GM21576 (cell line): Measurements from ENCODE around the gene VWA7.
"Not testable (repeated sequence)": the region's sequence is repeated elsewhere in the genome, so short reads cannot be mapped to it uniquely, and the experiment has no call there.

Experiments
- ATAC-seq: cut with Tn5 transposase; IDR thresholded peaks from one replicate; pipeline ENCODE4 v1.9.1; 2021; ENCODE audit warnings: mild to moderate bottlenecking, moderate library complexity; ENCODE audit not compliant: unreplicated experiment

The VWA7 gene

GRCh38 chr6:31801031-31801927, 24.2 kb upstream of the VWA7 start:
- ATAC-seq = not testable (repeated sequence)

GRCh38 chr6:31799781-31800180, 22.7 kb upstream of the VWA7 start:
- ATAC-seq = no peak

- no peak for ATAC-seq
Measured at GRCh38 chr6:31797588-31797987, 20.5 kb upstream of the VWA7 start.

- ATAC-seq = no peak
Measured at GRCh38 chr6:31796993-31797385, 19.9 kb upstream of the VWA7 start.

- peak; percentile 72 for ATAC-seq
Measured at GRCh38 chr6:31795616-31796298, 18.6 kb upstream of the VWA7 start, which contains the start of gene VARS1. Gene VARS1, minus strand, starts transcription at chr6:31795752. Its CDS starts 535 bp downstream, at chr6:31795217.

GRCh38 chr6:31794866-31795615, 17.9 kb upstream of the VWA7 start:
- ATAC-seq = peak; percentile 16

- no peak for ATAC-seq
Measured at GRCh38 chr6:31794294-31794865, 17.3 kb upstream of the VWA7 start.

- ATAC-seq = not testable (repeated sequence)
Measured at GRCh38 chr6:31793927-31794245, 16.8 kb upstream of the VWA7 start.

GRCh38 chr6:31792761-31793171, 15.6 kb upstream of the VWA7 start:
- no peak for ATAC-seq

GRCh38 chr6:31792090-31792374, 14.9 kb upstream of the VWA7 start:
- no peak for ATAC-seq

GRCh38 chr6:31791324-31792089, 14.4 kb upstream of the VWA7 start:
- ATAC-seq = no peak

- no peak for ATAC-seq
Measured at GRCh38 chr6:31785475-31785874, 8.3 kb upstream of the VWA7 start.

GRCh38 chr6:31784098-31784925, 7.2 kb upstream of the VWA7 start:
- no peak for ATAC-seq

- ATAC-seq = no peak
Measured at GRCh38 chr6:31782126-31782855, 5.2 kb upstream of the VWA7 start.

GRCh38 chr6:31781244-31782125, 4.4 kb upstream of the VWA7 start:
- no peak for ATAC-seq

GRCh38 chr6:31780507-31781243, 3.5 kb upstream of the VWA7 start:
- no peak for ATAC-seq

GRCh38 chr6:31779908-31780307, 2.8 kb upstream of the VWA7 start:
- ATAC-seq = no peak
